ENCODE measurements around the gene SETD9. TPM values are rescaled to one million over a fixed set of nuclear protein-coding genes. Genes with fewer than 3 reads are reported as not detected.

Gene SETD9
- total RNA-seq, 1 donor from 2014 or later: 10.1 TPM

GRCh38 chr5:56876327-56876726 is 33.1 kb upstream of the SETD9 start:
- Histone ChIP-seq H3K27me3 (no peaks in the 10 kb centered on the region), H3K27ac (no peak overlapping the region), H3K4me3 (no peak overlapping the region), H3K9me3 (no peaks in the 10 kb centered on the region), H3K36me3 (peaks cover 98% of the 10 kb centered on the region), H3K4me1 (no peaks in the 10 kb centered on the region)
- ATAC-seq (peak; percentile 45), DNase-seq (no peak)
- TF ChIP-seq CTCF (IDR thresholded peaks at IDR 0.05): no peak
- intact Hi-C loops (cut with DNase I): no loop called here

DNA sequence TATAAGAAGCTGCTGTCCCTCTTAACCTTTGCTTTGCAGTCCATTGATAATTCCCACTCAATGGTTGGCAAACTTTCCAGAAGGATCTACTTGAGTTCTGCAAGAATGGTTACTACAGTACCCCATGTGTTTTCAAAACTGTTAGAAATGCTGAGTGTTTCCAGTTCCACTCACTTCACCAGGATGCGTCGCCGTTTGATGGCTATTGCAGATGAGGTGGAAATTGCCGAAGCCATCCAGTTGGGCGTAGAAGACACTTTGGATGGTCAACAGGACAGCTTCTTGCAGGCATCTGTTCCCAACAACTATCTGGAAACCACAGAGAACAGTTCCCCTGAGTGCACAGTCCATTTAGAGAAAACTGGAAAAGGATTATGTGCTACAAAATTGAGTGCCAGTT is 27.8 kb upstream of the SETD9 start:
- Histone ChIP-seq H3K9me3 (no peaks in the 10 kb centered on the region), H3K27me3 (no peaks in the 10 kb centered on the region), H3K4me1 (no peaks in the 10 kb centered on the region), H3K4me3 (no peak overlapping the region), H3K36me3 (peaks cover 100% of the 10 kb centered on the region), H3K27ac (no peak overlapping the region)
- TF ChIP-seq CTCF (IDR thresholded peaks at IDR 0.05): no peak
- DNase-seq (no peak), ATAC-seq (no peak)
- intact Hi-C loops (cut with DNase I): no loop called here

DNA sequence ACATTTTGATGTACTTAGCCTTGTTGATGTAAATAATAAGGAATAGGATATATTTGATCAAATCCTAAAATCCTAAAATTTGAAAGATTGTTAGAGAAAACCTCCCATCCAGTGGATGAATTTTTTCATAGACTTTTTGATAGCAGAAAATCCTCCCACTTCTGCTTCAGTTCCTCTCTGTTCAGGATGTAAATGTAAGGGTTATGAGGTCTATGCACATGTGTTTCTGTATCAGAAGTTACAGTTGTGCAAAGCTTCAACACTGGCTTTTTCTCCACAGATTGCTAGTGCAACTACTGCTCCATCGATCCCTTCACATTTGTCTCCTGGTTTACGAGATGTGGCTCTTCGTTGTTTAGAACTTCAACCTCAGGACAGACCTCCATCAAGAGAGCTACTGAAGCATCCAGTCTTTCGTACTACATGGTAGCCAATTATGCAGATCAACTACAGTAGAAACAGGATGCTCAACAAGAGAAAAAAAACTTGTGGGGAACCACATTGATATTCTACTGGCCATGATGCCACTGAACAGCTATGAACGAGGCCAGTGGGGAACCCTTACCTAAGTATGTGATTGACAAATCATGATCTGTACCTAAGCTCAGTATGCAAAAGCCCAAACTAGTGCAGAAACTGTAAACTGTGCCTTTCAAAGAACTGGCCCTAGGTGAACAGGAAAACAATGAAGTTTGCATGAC is 16.0 kb upstream of the SETD9 start:
- Histone ChIP-seq H3K4me1 (no peaks in the 10 kb centered on the region), H3K27me3 (no peaks in the 10 kb centered on the region), H3K27ac (no peak overlapping the region), H3K9me3 (no peaks in the 10 kb centered on the region), H3K4me3 (no peak overlapping the region), H3K36me3 (peaks cover 44% of the 10 kb centered on the region)
- no peak for TF ChIP-seq CTCF (IDR thresholded peaks at IDR 0.05)
- ATAC-seq (no peak), DNase-seq (no peak)
- intact Hi-C loops (cut with DNase I): no loop called here

- TF ChIP-seq CTCF (IDR thresholded peaks at IDR 0.05): no peak
- DNase-seq: no peak
- Histone ChIP-seq H3K4me1 (no peaks in the 10 kb centered on the region), H3K4me3 (no peak overlapping the region), H3K9me3 (no peaks in the 10 kb centered on the region), H3K27me3 (no peaks in the 10 kb centered on the region), H3K36me3 (peaks cover 21% of the 10 kb centered on the region), H3K27ac (no peak overlapping the region)
- intact Hi-C loops (cut with DNase I): no loop called here
- no peak for ATAC-seq
Observed at GRCh38 chr5:56896763-56897162, 12.6 kb upstream of the SETD9 start.

- no peaks in the 10 kb centered on the region for H3K27me3 ChIP-seq
- H3K4me3 ChIP-seq: no peak overlapping the region
- H3K9me3 ChIP-seq: no peaks in the 10 kb centered on the region
- H3K27ac ChIP-seq: no peak overlapping the region
- ATAC-seq (no peak), DNase-seq (no peak)
- TF ChIP-seq CTCF (IDR thresholded peaks at IDR 0.05): no peak
- H3K36me3 ChIP-seq: peaks cover 18% of the 10 kb centered on the region
- intact Hi-C loops (cut with DNase I): no loop called here
- no peaks in the 10 kb centered on the region for H3K4me1 ChIP-seq
Observed at GRCh38 chr5:56898213-56898612, 11.2 kb upstream of the SETD9 start.

- no peaks in the 10 kb centered on the region for H3K9me3 ChIP-seq
- no peak for TF ChIP-seq CTCF (IDR thresholded peaks at IDR 0.05)
- no peak overlapping the region for H3K4me3 ChIP-seq
- no peaks in the 10 kb centered on the region for H3K36me3 ChIP-seq
- no peaks in the 10 kb centered on the region for H3K4me1 ChIP-seq
- intact Hi-C loops (cut with DNase I): no loop called here
- no peak for ATAC-seq
- H3K27me3 ChIP-seq: no peaks in the 10 kb centered on the region
- H3K27ac ChIP-seq: no peak overlapping the region
- no peak for DNase-seq
Observed at GRCh38 chr5:56900395-56900794, 9.0 kb upstream of the SETD9 start.
